ENCODE measurements around the gene SF3A1. TPM values are rescaled to one million over a fixed set of nuclear protein-coding genes. Genes with fewer than 3 reads are reported as not detected.
"Not testable (repeated sequence)": the region's sequence is repeated elsewhere in the genome, so short reads cannot be mapped to it uniquely, and the experiment has no call there.

SF3A1 gene
- total RNA-seq, 1 donor, result 94.3 TPM

- no peak overlapping the region for H3K4me3 ChIP-seq (ENCODE audit: low read length)
- H3K9me3 ChIP-seq (ENCODE audit: low read depth, low read length), result no peaks in the 10 kb centered on the region
- no peaks in the 10 kb centered on the region for H3K27me3 ChIP-seq (ENCODE audit: insufficient read depth, low read length)
- H3K4me1 ChIP-seq (ENCODE audit: insufficient read depth, low read length), result peaks cover 8% of the 10 kb centered on the region
Observed at GRCh38 chr22:30344447-30345200, 12.1 kb downstream of the SF3A1 start.

GRCh38 chr22:30340911-30341685, 15.6 kb downstream of the SF3A1 start:
- H3K4me1 ChIP-seq (ENCODE audit: insufficient read depth, low read length), result no peaks in the 10 kb centered on the region
- H3K27me3 ChIP-seq (ENCODE audit: insufficient read depth, low read length), result no peaks in the 10 kb centered on the region
- H3K9me3 ChIP-seq (ENCODE audit: low read depth, low read length), result no peaks in the 10 kb centered on the region
- H3K4me3 ChIP-seq (ENCODE audit: low read length), result no peak overlapping the region

DNA sequence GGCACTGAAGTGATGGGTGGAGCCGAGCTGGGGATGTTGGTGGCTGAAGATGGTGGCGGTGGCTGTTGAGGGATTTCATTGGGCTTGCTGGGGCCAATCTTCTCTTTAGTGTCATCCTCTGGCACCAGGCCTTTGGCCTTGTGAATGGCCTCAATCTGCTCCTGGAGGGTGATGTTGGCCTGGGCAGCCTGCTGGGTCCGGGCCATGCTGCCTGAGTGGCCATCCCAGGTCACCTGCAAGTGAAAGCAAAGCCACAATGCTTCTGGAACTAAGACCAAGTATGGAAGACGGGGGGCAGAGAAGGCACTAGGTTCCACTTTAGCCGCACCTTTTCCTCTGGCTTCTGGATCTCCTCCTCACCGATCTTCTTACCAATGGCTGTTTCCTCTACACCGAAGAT, 17.9 kb downstream of the SF3A1 start:
- H3K4me1 ChIP-seq (ENCODE audit: insufficient read depth, low read length), result no peaks in the 10 kb centered on the region
- no peaks in the 10 kb centered on the region for H3K9me3 ChIP-seq (ENCODE audit: low read depth, low read length)
- H3K4me3 ChIP-seq (ENCODE audit: low read length), result no peak overlapping the region
- no peaks in the 10 kb centered on the region for H3K27me3 ChIP-seq (ENCODE audit: insufficient read depth, low read length)

- H3K9me3 ChIP-seq (ENCODE audit: low read depth, low read length); H3K27me3 ChIP-seq (ENCODE audit: insufficient read depth, low read length): not testable (repeated sequence)
Observed at GRCh38 chr22:30338341-30338740, 18.4 kb downstream of the SF3A1 start.

GRCh38 chr22:30337461-30337778, 19.3 kb downstream of the SF3A1 start:
- Histone ChIP-seq H3K4me1 (ENCODE audit: insufficient read depth, low read length) (no peaks in the 10 kb centered on the region), H3K4me3 (ENCODE audit: low read length) (no peak overlapping the region), H3K9me3 (ENCODE audit: low read depth, low read length) (no peaks in the 10 kb centered on the region), H3K27me3 (ENCODE audit: insufficient read depth, low read length) (no peaks in the 10 kb centered on the region)

More at GRCh38 chr22:30338341-30338740, 18.4 kb downstream of the SF3A1 start:
- H3K4me3 ChIP-seq (ENCODE audit: low read length); H3K4me1 ChIP-seq (ENCODE audit: insufficient read depth, low read length): not testable (repeated sequence)

- H3K4me1 ChIP-seq (ENCODE audit: insufficient read depth, low read length), result no peaks in the 10 kb centered on the region
- H3K27me3 ChIP-seq (ENCODE audit: insufficient read depth, low read length), result no peaks in the 10 kb centered on the region
- H3K9me3 ChIP-seq (ENCODE audit: low read depth, low read length), result no peaks in the 10 kb centered on the region
- no peak overlapping the region for H3K4me3 ChIP-seq (ENCODE audit: low read length)
Observed at GRCh38 chr22:30336752-30337460, 19.8 kb downstream of the SF3A1 start.

DNA sequence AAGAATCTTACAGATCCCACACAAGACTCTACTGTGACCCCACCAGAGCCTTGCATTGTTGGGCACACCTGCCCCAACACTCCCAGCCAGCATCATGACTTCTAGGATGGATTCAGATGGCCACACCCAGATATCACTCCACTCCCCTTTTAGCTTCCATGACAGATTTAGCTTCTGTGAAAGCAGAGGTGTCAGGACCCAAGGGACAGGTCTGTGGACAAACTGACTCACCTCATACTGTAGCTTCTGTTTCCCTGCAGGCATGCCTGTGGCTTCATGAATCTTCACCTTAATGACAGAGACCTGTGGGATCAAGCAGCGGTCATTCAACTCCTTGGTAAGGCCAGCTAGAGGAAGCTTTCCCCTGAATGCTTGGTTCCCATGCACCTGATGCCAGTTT, 21.5 kb downstream of the SF3A1 start:
- Histone ChIP-seq H3K4me3 (ENCODE audit: low read length) (no peak overlapping the region), H3K4me1 (ENCODE audit: insufficient read depth, low read length) (no peaks in the 10 kb centered on the region), H3K27me3 (ENCODE audit: insufficient read depth, low read length) (no peaks in the 10 kb centered on the region), H3K9me3 (ENCODE audit: low read depth, low read length) (no peaks in the 10 kb centered on the region)

- Histone ChIP-seq H3K27me3 (ENCODE audit: insufficient read depth, low read length) (no peaks in the 10 kb centered on the region), H3K9me3 (ENCODE audit: low read depth, low read length) (no peaks in the 10 kb centered on the region), H3K4me3 (ENCODE audit: low read length) (no peak overlapping the region), H3K4me1 (ENCODE audit: insufficient read depth, low read length) (no peaks in the 10 kb centered on the region)
Observed at GRCh38 chr22:30334646-30335045, 22.0 kb downstream of the SF3A1 start.

GRCh38 chr22:30333707-30334087, 23.0 kb downstream of the SF3A1 start:
- no peaks in the 10 kb centered on the region for H3K4me1 ChIP-seq (ENCODE audit: insufficient read depth, low read length)
- H3K27me3 ChIP-seq (ENCODE audit: insufficient read depth, low read length), result no peaks in the 10 kb centered on the region
- H3K9me3 ChIP-seq (ENCODE audit: low read depth, low read length), result no peaks in the 10 kb centered on the region
- H3K4me3 ChIP-seq (ENCODE audit: low read length), result no peak overlapping the region

DNA sequence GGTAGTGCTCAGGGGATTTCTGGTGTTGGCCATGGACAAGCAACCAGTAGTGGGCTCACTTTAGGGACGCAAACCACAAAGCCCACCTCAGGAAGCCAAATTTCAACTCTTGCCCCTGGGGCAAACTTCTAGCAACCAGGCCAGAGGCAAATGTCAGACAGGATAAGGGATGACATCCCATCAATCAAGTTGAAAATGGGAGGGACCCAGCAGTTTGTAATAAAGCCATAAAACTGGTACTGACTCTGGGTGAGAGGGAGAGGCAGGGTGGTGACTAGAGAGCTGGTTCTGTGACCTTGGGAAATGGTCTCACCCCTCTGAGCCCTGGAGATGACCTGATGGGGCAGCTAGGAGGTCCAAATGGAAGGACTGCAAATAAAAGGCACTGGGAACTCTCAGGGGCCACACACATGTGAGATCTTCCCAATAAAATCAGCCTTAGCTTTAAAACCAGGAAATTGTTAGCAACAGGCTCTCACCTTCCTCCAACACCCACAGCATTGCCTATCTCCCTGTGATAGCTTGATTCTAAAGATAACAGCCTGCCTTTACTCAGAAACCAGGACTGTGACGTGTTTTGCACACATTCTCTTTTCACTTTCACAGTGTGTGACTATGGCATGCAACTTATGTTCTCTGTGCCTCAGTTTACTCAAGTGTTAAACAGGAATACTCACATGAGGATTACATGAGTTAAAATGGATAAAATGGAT, 23.5 kb downstream of the SF3A1 start:
- Histone ChIP-seq H3K27me3 (ENCODE audit: insufficient read depth, low read length) (no peaks in the 10 kb centered on the region), H3K4me3 (ENCODE audit: low read length) (no peak overlapping the region), H3K4me1 (ENCODE audit: insufficient read depth, low read length) (no peaks in the 10 kb centered on the region), H3K9me3 (ENCODE audit: low read depth, low read length) (no peaks in the 10 kb centered on the region)

GRCh38 chr22:30332551-30332950, 24.1 kb downstream of the SF3A1 start:
- Histone ChIP-seq H3K4me3 (ENCODE audit: low read length) (no peak overlapping the region), H3K27me3 (ENCODE audit: insufficient read depth, low read length) (no peaks in the 10 kb centered on the region), H3K9me3 (ENCODE audit: low read depth, low read length) (no peaks in the 10 kb centered on the region), H3K4me1 (ENCODE audit: insufficient read depth, low read length) (peaks cover 2% of the 10 kb centered on the region)

GRCh38 chr22:30328466-30329049, 28.1 kb downstream of the SF3A1 start:
- H3K9me3 ChIP-seq (ENCODE audit: low read depth, low read length), result no peaks in the 10 kb centered on the region
- H3K4me1 ChIP-seq (ENCODE audit: insufficient read depth, low read length), result peaks cover 34% of the 10 kb centered on the region
- no peak overlapping the region for H3K4me3 ChIP-seq (ENCODE audit: low read length)
- no peaks in the 10 kb centered on the region for H3K27me3 ChIP-seq (ENCODE audit: insufficient read depth, low read length)

- Histone ChIP-seq H3K4me1 (ENCODE audit: insufficient read depth, low read length) (peaks cover 41% of the 10 kb centered on the region), H3K4me3 (ENCODE audit: low read length) (no peak overlapping the region), H3K9me3 (ENCODE audit: low read depth, low read length) (no peaks in the 10 kb centered on the region), H3K27me3 (ENCODE audit: insufficient read depth, low read length) (no peaks in the 10 kb centered on the region)
Observed at GRCh38 chr22:30327864-30328345, 28.8 kb downstream of the SF3A1 start.

DNA sequence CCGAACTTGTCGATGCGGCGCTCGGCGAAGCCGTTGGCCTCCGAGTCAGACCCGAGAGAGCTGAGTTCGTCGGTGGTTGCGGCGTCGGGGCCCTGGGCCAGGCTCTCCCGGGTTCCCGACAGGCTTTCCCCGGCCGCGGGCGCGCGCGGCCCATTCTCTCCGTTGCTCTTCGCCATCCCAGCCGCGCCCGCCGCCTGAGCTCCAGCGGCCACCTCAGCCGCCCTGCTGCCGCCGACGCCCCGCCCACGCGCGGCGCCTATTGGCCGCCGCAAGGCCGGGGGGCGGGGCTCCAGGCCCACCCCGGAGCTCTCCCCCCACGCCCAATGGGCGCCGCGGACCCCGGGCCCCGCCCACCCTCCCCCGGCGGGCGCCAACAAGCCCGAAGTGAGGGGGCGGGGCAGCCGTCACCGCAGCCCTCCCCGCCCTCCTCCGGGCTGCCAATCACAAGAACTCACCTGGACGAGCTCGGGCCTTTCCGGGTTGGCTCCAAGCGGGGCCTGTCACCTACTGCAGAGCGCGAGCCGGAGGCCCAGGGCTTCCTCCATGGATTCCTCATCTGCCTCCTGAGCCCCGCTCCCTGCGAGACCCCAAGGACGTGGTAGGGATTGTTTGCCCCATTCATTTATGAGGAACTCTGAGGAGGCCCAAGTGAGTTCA, 29.9 kb downstream of the SF3A1 start, which contains the start of gene TBC1D10A:
Gene TBC1D10A (minus strand): TSS at position 236 of the 657 bp plus-strand sequence. CDS start 60 bp downstream, at position 176.
- Histone ChIP-seq H3K27me3 (ENCODE audit: insufficient read depth, low read length) (no peaks in the 10 kb centered on the region), H3K4me3 (ENCODE audit: low read length) (peak within 1 kb of the TSS; percentile 70), H3K9me3 (ENCODE audit: low read depth, low read length) (no peaks in the 10 kb centered on the region), H3K4me1 (ENCODE audit: insufficient read depth, low read length) (peaks cover 51% of the 10 kb centered on the region)
